HG02763 (cell line): ENCODE data around the gene MRPL20.

Experiments
- ATAC-seq: cut with Tn5 transposase; IDR thresholded peaks from one replicate; pipeline ENCODE4 v1.9.1; 2021; ENCODE audit warnings: mild to moderate bottlenecking, moderate library complexity; ENCODE audit not compliant: unreplicated experiment

Gene MRPL20

GRCh38 chr1:1366699-1367066 lies 40.4 kb downstream of the MRPL20 start:
- no peak for ATAC-seq

DNA sequence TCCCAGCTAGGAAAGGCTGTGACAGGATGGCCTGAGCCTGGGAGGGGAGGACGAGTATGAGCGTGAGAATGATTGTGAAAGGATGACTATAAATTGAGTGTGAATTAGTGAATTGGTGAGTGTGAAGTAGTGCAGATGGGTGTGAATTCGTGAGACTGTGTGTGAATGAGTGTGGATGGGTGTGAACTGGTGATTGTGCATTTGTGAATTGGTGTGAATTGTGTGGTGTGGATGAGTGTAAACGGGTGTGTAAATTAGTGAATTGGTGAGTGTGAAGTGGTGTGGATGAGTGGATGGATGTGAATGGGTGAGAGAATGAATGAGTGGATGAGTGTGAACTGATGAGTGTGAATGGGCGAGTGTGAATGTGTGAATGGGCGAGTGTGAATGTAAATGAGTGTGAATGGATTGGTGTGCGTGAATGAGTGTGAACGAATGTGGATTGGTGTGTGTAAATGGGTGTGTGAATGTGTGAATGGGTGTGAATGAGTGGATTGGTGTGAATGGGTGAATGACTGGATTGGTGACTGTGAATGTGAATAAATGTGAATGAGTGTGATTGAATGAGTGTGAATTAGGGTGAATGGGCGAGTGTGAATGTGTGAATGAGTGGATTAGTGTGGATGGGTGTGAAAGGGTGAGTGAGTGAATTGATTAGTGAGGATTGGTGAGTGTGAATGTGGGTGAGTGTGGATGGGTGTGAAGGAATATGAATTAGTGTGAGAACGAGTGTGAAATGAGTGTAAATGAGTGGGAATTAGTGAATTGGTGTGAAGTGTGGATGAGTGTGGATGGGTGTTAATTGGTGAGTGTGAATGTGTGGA lies 41.0 kb downstream of the MRPL20 start:
- ATAC-seq: no peak

- no peak for ATAC-seq
Observed at GRCh38 chr1:1364266-1364665, 42.8 kb downstream of the MRPL20 start.

- no peak for ATAC-seq
Observed at GRCh38 chr1:1361982-1362423, 45.1 kb downstream of the MRPL20 start.

DNA sequence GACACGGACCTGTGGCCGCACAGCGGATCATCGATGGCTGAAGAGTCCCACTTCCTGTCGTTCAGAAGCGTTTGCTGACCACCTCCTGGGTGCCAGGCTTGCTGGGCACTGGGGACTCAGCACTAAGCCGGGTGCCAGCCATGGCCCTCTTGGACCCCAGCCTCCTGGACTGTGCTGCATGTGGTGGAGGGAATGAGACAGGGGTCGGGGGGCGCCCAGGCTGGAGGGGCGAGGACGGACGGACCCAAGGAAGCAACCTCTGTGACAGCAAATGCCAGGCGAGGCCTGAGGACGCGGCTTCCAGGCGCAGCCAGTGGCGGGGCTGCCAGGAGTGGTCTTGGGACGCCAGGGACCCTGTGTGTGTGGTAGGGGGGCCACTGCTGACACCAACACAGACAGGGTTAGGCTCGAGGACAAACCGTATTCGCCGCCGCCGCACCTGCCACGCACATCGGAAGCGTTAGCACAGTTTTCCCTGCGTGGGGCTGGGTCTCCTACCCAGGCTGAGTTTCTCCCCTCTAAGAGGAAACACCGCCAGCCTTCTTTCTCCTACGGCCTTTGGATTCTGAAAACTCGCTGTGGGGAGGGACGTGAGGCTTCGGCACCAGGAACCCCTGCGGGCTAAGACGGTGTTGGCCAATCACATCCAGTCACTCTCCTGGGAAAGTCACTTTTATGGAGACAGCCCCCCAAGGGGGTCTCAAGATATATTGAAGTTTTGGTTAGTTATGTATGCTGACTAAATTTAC lies 45.7 kb downstream of the MRPL20 start:
- ATAC-seq: no peak

DNA sequence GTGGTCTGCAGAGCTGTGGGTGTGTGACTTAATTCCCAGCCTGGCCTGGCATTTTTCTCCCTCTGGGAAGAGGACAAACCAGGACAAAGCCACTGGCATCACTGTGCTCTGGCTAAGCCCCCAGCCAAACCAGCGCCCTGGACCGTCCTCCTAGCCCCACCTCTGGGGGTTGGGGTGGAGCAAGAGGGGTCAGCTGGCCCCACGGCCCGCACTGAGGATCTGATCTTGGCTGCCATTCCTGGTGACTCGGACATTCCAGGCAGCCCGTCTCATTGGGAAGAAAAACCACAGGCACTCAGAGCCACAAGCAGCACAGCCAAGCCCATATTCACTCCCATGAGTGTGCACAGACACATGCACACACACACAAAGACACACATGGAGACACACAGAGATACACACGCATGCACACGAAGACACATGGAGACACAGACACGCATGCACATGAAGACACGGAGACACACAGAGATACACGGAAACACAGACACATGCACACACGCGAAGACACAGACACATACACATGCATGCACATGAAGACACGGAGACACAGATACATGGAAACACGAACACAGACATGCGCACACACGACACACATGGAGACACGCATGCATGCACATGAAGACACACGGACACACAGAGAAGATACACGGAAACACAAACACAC lies 46.5 kb downstream of the MRPL20 start:
- ATAC-seq: no peak

GRCh38 chr1:1359664-1360468 lies 47.2 kb downstream of the MRPL20 start:
- ATAC-seq: no peak

DNA sequence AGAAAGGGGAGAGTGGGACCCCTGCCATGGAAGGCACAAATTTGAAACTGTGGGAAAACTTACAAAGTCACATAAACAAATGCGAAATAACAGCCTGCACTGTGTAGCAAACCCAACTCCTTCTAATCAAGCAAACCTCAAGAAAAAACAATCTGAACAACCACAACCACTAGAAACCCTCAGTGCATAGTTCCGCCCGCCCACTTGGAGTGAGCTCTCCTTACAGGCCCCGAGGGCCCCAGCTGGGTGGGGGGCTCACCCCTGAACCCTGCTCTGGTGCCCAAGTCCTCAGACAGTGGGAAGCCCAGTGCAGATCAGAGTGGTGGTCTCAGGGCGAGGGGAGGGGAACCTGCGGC lies 47.8 kb downstream of the MRPL20 start:
- ATAC-seq: no peak

DNA sequence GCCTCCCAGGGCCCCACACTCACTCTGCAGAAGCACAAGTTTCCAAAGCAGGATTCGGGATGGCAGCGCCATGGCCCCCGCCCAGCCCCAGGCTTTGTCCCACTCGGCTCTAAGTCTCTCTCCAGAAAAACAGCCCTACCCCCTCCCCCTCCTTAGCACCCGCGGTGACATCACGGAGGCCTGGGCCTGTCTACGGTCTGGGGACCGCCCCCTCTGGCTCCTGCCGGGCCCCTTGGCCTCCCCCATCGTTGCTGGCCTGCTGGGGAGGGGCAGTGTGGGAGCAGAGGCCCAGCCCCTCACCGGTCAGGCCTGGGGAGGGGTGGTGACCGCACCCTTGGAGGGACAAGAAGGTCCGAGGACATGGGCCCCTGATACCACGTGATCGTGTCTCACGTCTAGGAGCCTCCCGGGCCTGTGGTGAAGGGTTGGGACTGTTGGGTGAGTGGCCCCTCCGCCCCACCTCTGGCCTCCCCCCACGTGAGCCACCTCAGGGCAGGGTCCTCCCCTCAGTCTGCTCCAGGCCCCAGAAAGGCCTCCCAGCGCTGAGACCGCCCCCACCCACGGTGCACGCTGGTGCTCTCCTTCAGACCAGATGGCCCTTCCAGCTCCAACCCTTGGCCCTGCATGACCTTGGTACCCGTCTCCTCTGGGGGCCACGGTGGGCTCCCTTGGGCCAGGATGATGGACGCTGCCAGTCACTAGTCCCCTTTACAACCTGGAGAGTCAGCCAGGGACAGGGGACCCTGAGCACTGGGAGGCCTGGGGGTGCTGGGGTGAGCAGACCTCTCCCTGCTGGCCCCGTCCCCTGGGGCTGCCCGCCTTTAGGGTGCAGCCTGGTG lies 48.4 kb downstream of the MRPL20 start, which contains the start of gene MXRA8:
TSS of gene MXRA8 (minus strand) at position 123 of the 839 bp plus-strand sequence. CDS start at position 72, 51 bp downstream.
- ATAC-seq: no peak

DNA sequence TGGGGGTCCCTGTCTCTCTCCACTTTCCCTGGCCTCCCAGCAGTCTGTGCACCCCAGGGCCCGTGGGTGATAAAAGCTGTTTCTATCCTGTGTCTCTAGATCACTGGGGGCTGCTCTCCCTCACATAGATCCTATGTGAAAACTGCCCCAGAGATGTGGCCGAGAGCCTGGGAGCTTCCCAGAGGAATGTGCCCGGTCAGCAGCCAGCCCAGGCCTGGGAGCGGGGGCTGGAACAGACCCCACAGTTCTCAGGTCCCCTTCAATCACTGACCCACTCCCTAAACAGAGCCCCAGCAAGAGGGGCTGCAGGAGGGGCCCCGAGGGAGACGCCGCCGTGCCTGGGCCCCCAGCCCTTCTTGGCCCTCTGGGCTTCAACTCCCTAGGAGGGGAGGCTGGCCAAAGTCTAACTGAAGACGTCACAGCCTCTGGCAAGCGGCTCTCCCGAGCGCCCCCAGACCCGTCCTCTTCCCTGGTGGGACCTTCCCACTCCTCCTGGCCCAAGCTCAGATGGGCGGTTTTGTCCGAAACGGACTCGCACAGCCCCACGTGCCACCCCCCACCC lies 49.1 kb downstream of the MRPL20 start:
- no peak for ATAC-seq

DNA sequence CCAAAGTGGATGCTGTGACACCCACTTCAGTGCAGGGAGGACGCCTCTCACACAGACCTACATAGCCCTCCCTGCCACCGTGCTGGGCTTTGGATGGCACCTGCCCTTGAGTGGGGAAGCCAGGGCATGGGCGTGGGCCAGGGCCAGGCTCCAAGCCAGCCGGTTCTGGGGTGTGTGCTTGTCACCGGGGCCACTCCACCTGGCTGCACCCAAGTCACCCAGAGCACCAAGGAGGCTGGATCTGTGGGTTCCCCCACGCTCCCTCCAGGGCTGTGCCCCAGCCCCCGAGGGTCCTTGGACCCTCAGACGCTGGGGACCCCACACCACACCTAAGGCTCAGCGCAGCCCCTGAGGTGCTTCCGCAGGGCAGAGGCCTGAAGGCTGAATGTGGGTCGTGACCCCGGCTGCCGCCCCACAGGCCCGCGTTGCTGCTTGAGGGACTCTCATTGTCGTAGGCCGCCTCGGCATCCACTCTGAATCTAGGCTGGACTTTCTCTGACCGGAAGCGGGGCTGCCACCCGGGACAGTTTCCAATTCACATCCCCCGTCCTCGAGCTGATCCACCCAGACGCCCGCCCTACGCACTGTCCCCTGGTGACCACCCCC lies 50.2 kb downstream of the MRPL20 start:
- no peak for ATAC-seq

- no peak for ATAC-seq
Observed at GRCh38 chr1:1356166-1356795, 50.8 kb downstream of the MRPL20 start.

GRCh38 chr1:1355416-1355815 lies 51.7 kb downstream of the MRPL20 start:
- ATAC-seq: no peak

GRCh38 chr1:1354271-1355247 lies 52.5 kb downstream of the MRPL20 start:
- ATAC-seq: no peak

- no peak for ATAC-seq
Observed at GRCh38 chr1:1353389-1354151, 53.5 kb downstream of the MRPL20 start.

DNA sequence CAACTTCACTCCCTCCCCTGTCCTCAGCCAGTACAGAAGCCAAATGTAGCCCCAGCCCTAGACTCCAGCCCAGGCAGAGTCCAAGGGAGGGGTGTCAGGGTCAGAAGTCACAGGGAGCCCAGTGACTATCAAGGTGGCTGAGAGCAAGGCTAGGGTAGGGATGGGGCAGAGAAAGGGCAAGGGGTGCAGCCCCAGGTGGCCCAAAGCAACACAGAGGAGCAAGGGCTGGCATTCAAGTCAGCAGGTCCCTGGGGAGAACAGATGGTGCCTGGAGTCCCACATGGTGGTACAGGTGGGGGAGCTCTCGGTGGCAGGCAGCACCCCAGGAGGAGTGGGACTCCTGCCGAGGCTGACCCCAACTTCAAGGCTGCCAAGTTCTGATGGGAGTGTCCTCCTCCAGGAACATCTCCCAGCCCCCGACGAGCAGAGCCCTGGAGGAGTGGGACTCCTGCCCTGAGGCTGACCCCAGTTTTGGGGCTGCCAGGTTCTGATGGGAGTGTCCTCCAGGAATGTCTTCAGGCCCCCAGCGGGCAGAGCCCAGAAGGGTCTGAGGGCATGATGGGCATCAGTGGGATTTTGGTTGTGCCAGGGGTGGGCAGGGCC lies 54.2 kb downstream of the MRPL20 start:
- ATAC-seq: no peak
